Fibroblast of the conjunctiva (primary cell): ENCODE results near the gene COL9A3.

Source experiments
- DNase-seq: peaks from one replicate; pipeline ENCODE4 v3.0.0-alpha.2; 2010; ENCODE audit warnings: low read depth

COL9A3 gene

GRCh38 chr20:62778601-62779416 lies 38.0 kb upstream of the COL9A3 start:
- no peak for DNase-seq

GRCh38 chr20:62779417-62779685 lies 37.5 kb upstream of the COL9A3 start:
- DNase-seq = no peak

GRCh38 chr20:62780204-62780603 lies 36.6 kb upstream of the COL9A3 start:
- no peak for DNase-seq

GRCh38 chr20:62780696-62781095 lies 36.2 kb upstream of the COL9A3 start:
- DNase-seq = no peak

GRCh38 chr20:62782149-62782892 lies 34.5 kb upstream of the COL9A3 start:
- no peak for DNase-seq

GRCh38 chr20:62782893-62783278 lies 34.0 kb upstream of the COL9A3 start:
- DNase-seq = no peak

- DNase-seq = no peak
Measured at GRCh38 chr20:62784497-62784896, 32.4 kb upstream of the COL9A3 start.

- DNase-seq = no peak
Measured at GRCh38 chr20:62785393-62785792, 31.5 kb upstream of the COL9A3 start.

- no peak for DNase-seq
Measured at GRCh38 chr20:62786157-62786556, 30.7 kb upstream of the COL9A3 start.

GRCh38 chr20:62787321-62787720 lies 29.5 kb upstream of the COL9A3 start:
- no peak for DNase-seq

- DNase-seq = no peak
Measured at GRCh38 chr20:62787866-62788265, 29.0 kb upstream of the COL9A3 start.

- DNase-seq = no peak
Measured at GRCh38 chr20:62788607-62789006, 28.2 kb upstream of the COL9A3 start.

- DNase-seq = no peak
Measured at GRCh38 chr20:62790075-62790474, 26.8 kb upstream of the COL9A3 start.

- DNase-seq = peak; percentile 90
Measured at GRCh38 chr20:62791301-62792181, 25.3 kb upstream of the COL9A3 start.

- DNase-seq = no peak
Measured at GRCh38 chr20:62792182-62792939, 24.5 kb upstream of the COL9A3 start.

- DNase-seq = no peak
Measured at GRCh38 chr20:62792940-62793756, 23.7 kb upstream of the COL9A3 start.

GRCh38 chr20:62793757-62794006 lies 23.2 kb upstream of the COL9A3 start:
- DNase-seq = no peak

- DNase-seq = peak; percentile 92
Measured at GRCh38 chr20:62794007-62794724, 22.7 kb upstream of the COL9A3 start.

GRCh38 chr20:62795023-62795761 lies 21.7 kb upstream of the COL9A3 start:
- no peak for DNase-seq
